Effector memory CD4-positive, alpha-beta T cell (primary cell): ENCODE results near the gene TMEM151B.

Source experiments
- DNase-seq, 3 donors: peaks; one replicate each; pipeline ENCODE4 v3.0.0-alpha.2; 2020
- H3K27ac ChIP-seq: 2 replicates; pipeline ENCODE4 v1.7.0; 2013; ENCODE audit warnings: mild to moderate bottlenecking, low read length, moderate library complexity; ENCODE audit not compliant: insufficient read depth, poor library complexity, severe bottlenecking
- H3K27me3 ChIP-seq: replicated peaks from 2 replicates; pipeline ENCODE4 v1.7.0; 2013; ENCODE audit warnings: mild to moderate bottlenecking, low read length; ENCODE audit not compliant: insufficient read depth, control insufficient read depth, poor library complexity, severe bottlenecking
- H3K36me3 ChIP-seq: 2 replicates; pipeline ENCODE4 v1.7.0; 2013; ENCODE audit warnings: mild to moderate bottlenecking, low read length, moderate library complexity; ENCODE audit not compliant: control insufficient read depth, insufficient read depth
- H3K4me1 ChIP-seq: 2 replicates; pipeline ENCODE4 v1.7.0; 2013; ENCODE audit warnings: low read length, mild to moderate bottlenecking; ENCODE audit not compliant: control insufficient read depth, insufficient read depth, poor library complexity, severe bottlenecking
- H3K4me3 ChIP-seq: 2 replicates; pipeline ENCODE4 v1.7.0; 2013; ENCODE audit warnings: low read length, low read depth, mild to moderate bottlenecking; ENCODE audit not compliant: insufficient read depth, poor library complexity, severe bottlenecking
- H3K9me3 ChIP-seq: 2 replicates; pipeline ENCODE4 v1.7.0; 2013; ENCODE audit warnings: mild to moderate bottlenecking, low read length, moderate library complexity; ENCODE audit not compliant: control insufficient read depth

Gene TMEM151B

DNA sequence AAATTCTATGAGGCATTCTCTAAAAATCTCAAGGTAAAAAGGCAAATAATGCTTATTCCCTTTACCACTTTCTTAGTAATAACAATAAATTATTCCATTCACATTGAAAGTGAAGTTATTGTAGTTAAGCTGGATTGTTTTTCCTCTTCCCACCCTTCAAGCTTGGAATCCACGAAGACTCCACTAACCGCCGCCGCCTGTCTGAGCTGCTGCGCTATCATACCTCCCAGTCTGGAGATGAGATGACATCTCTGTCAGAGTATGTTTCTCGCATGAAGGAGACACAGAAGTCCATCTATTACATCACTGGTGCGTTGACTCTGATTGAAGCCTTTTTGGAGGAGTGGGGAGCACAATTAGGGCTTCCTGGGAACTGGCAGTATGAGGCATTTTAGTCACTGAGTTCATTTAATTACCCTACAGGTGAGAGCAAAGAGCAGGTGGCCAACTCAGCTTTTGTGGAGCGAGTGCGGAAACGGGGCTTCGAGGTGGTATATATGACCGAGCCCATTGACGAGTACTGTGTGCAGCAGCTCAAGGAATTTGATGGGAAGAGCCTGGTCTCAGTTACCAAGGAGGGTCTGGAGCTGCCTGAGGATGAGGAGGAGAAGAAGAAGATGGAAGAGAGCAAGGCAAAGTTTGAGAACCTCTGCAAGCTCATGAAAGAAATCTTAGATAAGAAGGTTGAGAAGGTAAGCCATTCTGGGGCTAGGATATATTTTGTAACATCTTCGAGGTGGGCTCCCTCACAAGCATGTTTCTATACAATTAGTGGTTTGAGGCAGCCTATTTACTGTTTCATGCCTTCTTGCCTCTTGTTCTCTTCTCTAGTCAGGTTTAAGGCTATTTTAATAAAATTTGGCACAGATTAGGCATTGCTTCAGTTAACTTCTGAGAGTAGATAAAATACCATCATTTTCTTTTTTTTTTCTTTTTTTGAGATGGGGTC is 18.4 kb upstream of the TMEM151B start:
- Histone ChIP-seq H3K27me3 (no peaks in the 10 kb centered on the region), H3K4me3 (no peak overlapping the region), H3K27ac (no peak overlapping the region), H3K36me3 (peaks cover 65% of the 10 kb centered on the region), H3K4me1 (peaks cover 22% of the 10 kb centered on the region), H3K9me3 (no peaks in the 10 kb centered on the region)
- no peak for DNase-seq

DNA sequence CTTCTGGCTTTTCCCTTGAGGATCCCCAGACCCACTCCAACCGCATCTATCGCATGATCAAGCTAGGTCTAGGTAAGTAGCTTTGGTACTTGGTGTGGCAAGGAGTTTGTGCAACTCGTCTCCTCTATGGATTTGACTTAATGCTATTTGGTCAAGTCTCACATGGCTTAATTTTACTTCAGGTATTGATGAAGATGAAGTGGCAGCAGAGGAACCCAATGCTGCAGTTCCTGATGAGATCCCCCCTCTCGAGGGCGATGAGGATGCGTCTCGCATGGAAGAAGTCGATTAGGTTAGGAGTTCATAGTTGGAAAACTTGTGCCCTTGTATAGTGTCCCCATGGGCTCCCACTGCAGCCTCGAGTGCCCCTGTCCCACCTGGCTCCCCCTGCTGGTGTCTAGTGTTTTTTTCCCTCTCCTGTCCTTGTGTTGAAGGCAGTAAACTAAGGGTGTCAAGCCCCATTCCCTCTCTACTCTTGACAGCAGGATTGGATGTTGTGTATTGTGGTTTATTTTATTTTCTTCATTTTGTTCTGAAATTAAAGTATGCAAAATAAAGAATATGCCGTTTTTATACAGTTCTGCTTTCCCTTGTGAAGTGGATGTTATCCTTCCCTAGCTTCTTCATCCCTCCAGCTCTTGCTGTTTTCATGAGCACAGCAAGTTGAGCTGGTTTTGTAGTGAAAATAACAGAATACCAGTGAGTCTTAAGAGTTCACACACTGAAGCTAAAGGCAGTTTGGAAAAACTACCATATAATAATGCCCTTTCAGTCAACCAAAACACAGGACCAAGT is 16.7 kb upstream of the TMEM151B start:
- Histone ChIP-seq H3K27me3 (no peaks in the 10 kb centered on the region), H3K4me1 (peaks cover 25% of the 10 kb centered on the region), H3K4me3 (no peak overlapping the region), H3K9me3 (no peaks in the 10 kb centered on the region), H3K36me3 (peaks cover 62% of the 10 kb centered on the region), H3K27ac (no peak overlapping the region)
- peak; percentile 37 to 56 (median 42) for DNase-seq

DNA sequence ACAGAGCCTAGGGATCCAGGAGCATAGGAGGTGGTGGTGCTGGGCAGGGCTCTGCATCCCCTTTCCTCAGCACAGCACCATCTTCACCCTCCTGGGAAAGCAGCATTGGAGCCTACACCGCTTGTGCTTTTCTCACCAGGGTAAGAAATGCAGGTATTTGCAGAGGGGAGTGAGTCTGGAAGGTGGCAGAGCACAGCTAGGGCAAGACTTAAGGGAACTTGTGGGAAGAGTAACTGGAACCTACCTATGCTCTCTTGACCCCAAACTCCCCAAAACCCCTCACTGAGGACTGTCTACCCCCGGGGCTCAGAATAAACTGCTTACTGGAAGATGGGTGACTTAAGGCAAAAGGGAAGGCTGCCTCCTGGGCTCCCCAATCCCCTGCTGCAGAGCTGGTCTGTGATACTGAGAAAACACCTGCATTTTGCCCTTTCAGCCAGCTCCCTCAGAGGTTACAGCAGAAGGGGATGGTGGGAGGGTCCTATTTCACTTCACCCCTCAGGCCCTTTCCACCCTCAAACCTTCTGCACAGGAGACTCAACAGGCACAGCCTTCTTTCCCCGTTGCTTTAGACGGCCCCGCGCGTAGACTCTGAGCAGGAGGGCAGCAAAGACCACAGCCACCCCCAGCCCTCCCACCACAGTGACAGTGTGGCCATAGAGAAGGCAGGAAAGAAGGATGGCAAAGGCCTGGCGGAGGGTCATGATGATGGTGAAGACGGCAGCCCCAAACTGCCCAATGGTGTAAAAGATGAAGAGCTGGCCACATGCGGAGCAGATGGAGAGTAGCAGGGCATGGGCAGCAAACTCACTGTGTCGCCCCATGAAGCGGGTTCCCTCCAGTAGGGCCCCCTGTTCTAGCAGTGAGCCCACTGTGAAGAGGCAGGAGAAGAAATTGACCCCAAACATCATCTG is 15.8 kb upstream of the TMEM151B start:
- H3K4me1 ChIP-seq, result peaks cover 18% of the 10 kb centered on the region

DNA sequence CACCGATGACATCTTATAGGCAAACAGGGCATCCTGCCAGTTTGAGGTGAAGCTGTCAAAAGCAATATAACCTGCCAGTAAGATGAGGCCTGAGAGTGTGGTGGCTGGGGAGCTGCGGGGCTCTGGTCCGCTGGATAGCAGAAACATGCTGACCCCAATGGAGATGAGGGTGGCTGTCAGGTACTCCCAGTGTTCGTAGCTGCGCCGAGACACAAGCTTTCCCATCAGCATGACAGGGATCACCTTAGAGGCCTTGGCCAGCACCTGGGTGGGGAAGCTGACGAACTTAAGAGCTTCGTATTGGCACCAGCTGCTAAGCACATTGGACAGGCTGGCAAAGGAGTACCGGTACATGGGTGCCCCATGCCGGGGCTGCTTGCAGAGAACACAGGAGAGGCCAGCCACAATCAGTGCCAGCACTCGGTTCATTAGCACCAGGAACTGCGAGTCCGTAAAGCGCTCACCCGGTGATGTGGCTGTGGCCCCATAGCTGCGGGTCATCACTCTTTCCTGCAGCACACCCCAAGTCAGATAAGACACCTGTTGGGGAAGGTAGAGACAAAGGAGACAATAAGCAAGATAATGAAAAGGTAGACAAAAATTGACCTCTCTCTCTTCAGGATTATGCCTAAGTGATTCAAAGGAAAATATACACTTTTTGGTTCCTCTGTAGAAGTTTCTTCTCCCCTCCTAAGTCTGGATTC is 15.0 kb upstream of the TMEM151B start:
- Histone ChIP-seq H3K4me3 (no peak overlapping the region), H3K9me3 (no peaks in the 10 kb centered on the region), H3K36me3 (peaks cover 61% of the 10 kb centered on the region), H3K27me3 (no peaks in the 10 kb centered on the region), H3K4me1 (peaks cover 18% of the 10 kb centered on the region), H3K27ac (no peak overlapping the region)
- no peak for DNase-seq

More for the DNA sequence above, 15.8 kb upstream of the TMEM151B start:
- Histone ChIP-seq H3K27ac (no peak overlapping the region), H3K4me3 (no peak overlapping the region), H3K9me3 (no peaks in the 10 kb centered on the region), H3K27me3 (no peaks in the 10 kb centered on the region), H3K36me3 (peaks cover 61% of the 10 kb centered on the region)
- DNase-seq, result no peak

DNA sequence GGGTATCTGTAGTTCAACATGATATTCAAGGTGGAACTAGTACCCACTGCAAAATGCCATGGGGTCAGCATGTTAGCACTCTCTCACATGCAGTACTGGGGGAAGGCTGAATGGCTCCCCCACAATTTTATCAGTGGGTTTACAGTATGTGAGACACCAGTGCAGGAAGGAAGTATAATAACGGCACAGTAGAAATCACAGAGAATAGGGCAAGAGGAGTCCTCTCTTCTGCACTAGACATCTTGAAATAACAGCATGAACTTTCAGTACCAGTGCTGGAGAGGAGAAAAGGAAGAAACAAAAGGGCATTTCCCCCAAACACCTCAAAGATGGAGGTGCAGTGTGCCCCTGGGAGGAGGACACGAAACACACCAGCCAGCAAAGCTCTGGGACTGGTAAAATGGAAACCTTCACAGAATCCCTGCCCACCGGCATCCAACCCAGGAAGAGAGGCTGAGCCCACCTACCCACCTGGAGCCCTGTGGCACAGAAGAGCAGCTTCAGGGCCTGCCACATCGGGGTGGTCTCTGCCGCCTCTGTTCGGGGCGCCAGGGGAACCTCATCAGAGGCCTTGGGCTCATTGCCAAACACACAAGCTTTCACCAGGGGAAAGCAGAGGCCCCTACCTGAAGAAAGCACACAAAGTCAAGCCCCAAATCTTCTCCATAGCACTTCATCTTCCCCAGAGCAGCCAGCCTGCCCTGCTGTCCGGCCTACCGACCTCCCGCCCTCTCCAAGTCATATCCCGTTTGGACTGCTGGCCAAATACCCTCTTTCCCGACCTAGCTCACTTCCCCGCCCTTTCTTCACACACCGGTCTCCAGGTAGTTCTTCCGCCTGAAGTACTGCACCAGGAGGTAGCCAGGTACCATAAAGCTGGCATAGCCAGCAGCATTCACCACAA is 14.1 kb upstream of the TMEM151B start:
- H3K4me1 ChIP-seq, result peaks cover 18% of the 10 kb centered on the region
- no peak for DNase-seq

DNA sequence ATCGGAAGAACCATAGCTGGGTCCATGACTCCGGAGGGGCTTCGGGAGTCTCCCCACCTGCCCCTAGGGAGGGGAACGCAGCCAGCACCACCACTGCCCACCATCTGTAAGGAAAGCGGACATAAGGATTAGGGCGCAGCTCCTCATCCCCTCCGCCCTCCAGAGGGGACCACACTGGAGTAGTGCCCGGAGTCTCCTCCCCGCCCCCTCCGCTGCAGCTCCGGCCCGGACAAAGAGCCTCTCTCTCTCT is 13.6 kb upstream of the TMEM151B start:
- Histone ChIP-seq H3K27ac (peak overlapping the region; percentile 80), H3K9me3 (no peaks in the 10 kb centered on the region), H3K36me3 (peaks cover 54% of the 10 kb centered on the region), H3K27me3 (no peaks in the 10 kb centered on the region), H3K4me1 (peaks cover 18% of the 10 kb centered on the region), H3K4me3 (peak overlapping the region; percentile 82)
- no peak for DNase-seq

More for the DNA sequence above, 14.1 kb upstream of the TMEM151B start:
- Histone ChIP-seq H3K27me3 (no peaks in the 10 kb centered on the region), H3K4me3 (peak overlapping the region; percentile 82), H3K36me3 (peaks cover 54% of the 10 kb centered on the region), H3K27ac (peak overlapping the region; percentile 80), H3K9me3 (no peaks in the 10 kb centered on the region)

DNA sequence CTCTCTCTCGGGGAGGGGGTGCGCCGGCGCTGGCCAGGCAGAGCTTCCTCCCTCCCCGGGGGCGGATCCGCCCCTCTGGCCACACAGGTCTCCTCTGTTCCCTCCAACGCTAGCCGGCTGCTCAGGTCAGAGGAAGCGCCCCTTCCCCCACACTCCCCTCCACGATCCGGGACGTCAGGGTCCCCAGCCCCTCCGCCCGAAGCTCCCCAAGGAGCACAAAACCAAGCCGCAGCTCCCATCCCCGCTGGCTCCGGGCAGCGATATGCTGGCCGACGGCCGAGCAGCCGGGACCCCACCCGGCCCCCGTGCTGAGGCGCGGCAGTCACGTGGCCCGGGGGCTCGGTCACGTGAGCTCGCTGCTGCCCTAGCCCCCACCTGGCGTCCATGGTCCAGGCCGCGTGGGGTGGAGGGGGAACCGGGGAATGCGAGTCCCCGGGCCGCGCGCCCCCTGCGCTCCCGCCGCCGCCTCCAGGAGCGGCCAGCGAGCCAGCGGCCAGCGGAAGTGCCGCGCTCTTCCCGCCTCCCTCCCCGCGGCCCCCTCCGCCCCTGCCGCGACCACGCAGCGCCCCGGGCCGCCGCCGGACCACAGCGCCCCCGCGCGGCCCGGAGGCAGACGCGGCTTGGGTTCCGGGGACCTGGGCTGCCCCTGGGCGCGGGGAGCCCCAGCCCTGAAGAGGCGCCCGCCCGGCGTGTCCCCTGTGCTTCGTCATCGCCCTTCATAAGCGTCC is 13.1 kb upstream of the TMEM151B start, which contains the start of gene SLC35B2:
TSS of gene SLC35B2 (minus strand) at position 504 of the 728 bp plus-strand sequence. CDS start at position 386, 118 bp downstream.
- Histone ChIP-seq H3K9me3 (no peaks in the 10 kb centered on the region), H3K36me3 (peaks cover 54% of the 10 kb centered on the region), H3K4me3 (peak within 1 kb of the TSS; percentile 82), H3K27ac (peak within 1 kb of the TSS; percentile 80), H3K27me3 (no peaks in the 10 kb centered on the region), H3K4me1 (peaks cover 23% of the 10 kb centered on the region)
- DNase-seq, result peak; percentile 47 to 56 (median 50)

DNA sequence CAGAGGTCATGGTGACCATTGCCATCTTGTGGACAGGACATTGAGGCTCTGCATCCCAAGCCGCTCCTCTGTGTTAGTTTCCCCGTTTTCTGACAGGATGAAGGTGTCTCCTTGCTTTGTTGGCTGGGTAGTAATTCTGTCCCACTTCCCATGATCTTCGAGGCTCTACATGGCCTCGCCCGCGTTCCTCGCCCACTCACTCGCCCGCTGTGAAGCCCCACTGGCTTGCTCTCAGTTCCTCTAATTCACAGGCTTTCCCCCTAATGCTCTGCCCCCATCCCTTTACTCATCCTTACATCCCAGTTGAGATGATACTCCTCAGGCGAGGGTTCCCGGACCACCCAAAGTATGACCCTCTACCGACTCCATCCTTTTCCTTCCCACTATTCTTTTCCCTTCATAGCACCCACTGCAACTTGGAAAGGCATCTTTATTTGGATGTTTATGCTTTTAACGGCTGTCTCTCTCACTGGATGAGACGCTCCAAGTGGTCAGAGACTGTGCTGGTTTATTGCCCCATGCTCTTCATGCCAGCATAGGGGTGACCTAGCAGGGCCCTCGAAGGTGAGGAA is 12.4 kb upstream of the TMEM151B start:
- no peaks in the 10 kb centered on the region for H3K27me3 ChIP-seq
- peak overlapping the region; percentile 82 for H3K4me3 ChIP-seq
- H3K27ac ChIP-seq, result peak overlapping the region; percentile 80
- peaks cover 29% of the 10 kb centered on the region for H3K4me1 ChIP-seq
- peaks cover 49% of the 10 kb centered on the region for H3K36me3 ChIP-seq
- no peak for DNase-seq
- H3K9me3 ChIP-seq, result no peaks in the 10 kb centered on the region
